NCI-H82 treated with DMSO at 0.1 percent for 48 hours (cell line): Measurements from ENCODE around the gene POLR1E.
"Not testable (repeated sequence)": the region's sequence is repeated elsewhere in the genome, so short reads cannot be mapped to it uniquely, and the experiment has no call there.

Experiments
- DNase-seq: peaks from one replicate; lab custom pipeline; 2025; ENCODE audit not compliant: unreplicated experiment; lab: John Stamatoyannopoulos, UW

POLR1E gene

GRCh38 chr9:37499297-37499696, 13.5 kb downstream of the POLR1E start:
- DNase-seq, result no peak

GRCh38 chr9:37501957-37502596, 16.3 kb downstream of the POLR1E start:
- no peak for DNase-seq

DNA sequence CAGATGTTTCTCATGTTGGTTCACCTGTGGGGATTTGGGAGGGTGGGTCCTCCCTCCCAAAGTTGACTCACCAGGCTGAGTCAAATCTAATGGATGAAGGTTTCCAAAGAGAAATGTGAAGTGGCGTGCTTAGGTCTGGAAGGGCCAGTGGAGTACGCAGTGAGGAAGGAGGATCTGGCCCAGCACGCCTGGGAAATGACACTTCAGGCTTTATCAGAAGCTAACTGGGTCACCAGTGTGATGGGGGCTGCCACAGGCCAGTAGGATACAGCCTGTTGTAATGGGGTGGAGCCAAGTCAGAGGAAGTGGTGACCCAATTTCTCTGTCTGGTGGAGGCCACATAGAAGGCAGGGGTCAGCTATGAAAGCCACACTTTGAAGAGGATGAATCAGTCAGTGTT, 18.0 kb downstream of the POLR1E start:
- DNase-seq, result no peak

DNA sequence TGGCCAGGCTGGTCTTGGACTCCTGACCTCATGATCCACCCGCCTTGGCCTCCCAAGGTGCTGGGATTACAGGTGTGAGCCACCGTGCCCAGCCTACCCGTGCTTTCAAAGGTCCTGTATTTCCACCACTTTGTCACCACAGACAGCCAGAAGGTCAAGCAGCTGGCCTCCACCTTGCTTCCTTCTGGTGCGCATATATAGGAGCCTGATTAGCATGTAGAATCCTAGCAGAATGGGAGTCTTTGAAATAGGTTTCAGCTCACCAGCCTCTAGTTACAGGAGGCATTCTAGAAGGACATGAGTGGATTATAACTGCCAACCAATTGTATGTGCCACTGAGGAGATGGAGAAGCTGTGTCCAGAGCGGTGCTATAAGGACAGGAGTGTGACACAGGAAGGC, 18.9 kb downstream of the POLR1E start:
- DNase-seq, result no peak

- no peak for DNase-seq
Measured at GRCh38 chr9:37507566-37508134, 21.9 kb downstream of the POLR1E start.

DNA sequence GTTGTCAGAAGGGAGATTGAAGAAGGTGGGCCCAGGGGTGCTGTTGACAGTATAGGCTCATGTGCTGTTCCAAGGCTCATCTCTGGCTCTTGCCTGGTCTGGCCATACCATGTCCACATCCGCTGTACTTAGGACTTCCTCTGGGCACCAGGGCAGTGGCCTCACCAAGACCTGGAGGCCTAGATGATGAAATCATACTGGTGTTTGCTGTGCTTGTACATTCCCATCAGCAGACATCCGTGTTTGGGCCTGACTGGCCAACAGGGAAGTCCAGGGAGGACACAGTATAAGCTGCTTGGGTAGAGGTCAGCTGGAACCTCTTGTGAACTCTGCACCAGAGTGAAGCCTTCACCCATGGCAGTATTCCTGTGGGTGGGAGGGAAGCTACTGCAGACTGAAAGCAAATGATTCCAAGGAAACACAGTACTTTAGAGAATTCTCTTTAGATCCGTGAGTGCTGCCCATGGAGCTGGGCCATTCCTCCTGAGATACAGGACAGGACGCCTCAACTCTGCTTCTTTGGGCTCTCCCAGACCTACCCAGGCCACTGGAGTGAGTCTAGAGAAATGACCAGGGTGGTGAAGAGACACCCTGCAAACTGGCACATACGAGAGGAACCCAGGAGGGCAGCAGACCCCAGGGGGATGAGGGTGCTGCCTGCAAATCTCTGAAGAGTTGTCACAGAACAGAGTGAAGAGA, 22.5 kb downstream of the POLR1E start:
- DNase-seq, result no peak

DNA sequence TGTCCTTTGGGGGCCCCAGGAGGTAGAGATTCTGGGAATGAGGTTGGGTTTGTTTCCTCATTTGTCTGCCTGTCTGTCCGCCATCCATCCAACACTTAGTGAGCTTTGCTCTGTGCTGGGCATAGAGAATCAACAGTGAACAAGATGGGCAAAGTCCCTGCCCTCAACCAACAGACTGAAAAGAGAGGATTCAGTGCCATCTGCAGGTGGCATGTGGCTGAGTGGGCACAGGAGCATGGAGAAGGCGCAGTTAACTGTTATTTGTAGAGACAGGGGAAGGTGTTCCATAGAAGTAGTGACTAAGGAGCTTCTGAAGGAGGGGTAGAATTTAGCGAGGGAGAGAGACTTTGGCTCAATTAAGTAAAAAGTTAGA, 23.1 kb downstream of the POLR1E start:
- no peak for DNase-seq

- no peak for DNase-seq
Measured at GRCh38 chr9:37509536-37509935, 23.8 kb downstream of the POLR1E start.

- not testable (repeated sequence) for DNase-seq
Measured at GRCh38 chr9:37510053-37510452, 24.3 kb downstream of the POLR1E start.

- DNase-seq, result no peak
Measured at GRCh38 chr9:37511016-37512010, 25.6 kb downstream of the POLR1E start.

DNA sequence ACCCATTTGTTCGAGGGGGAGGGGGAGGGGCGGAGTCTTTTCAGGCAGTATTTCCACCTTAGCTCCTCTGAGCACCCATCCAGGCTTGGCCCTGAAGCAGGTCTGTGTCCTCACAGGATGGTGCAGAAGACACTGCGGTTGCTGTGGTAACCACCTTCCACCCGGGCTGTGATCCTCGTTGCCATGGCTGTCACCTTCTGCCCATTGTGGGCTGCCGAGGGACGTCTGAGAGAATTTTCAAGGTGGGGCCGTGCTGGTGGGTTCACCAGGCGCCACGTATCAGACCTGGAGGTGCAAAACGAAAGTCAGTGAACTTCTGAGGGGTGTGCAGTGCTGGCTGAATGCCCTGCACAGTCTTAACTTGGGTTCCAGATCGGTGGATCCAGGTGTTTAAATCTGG, 26.7 kb downstream of the POLR1E start:
- no peak for DNase-seq

GRCh38 chr9:37514415-37514814, 28.7 kb downstream of the POLR1E start:
- not testable (repeated sequence) for DNase-seq

DNA sequence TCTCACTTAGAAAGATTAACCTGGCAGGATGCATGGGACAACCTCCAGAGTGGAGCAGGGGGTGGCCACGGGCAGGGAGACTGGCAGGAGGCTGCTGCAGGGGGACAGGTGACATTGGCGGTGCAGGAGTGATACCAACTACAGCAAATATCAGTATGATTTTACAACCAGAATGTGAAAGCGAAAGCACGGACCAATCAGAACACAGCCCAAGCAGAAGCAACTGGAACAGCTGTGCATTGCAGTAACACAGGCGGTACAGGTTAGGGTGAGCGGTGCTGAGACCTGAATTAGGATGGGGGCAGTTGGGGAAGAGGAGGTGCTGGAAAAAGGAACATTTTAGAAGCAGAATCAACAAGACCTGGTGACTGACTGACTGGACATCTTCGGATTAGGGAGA, 29.3 kb downstream of the POLR1E start:
- no peak for DNase-seq

DNA sequence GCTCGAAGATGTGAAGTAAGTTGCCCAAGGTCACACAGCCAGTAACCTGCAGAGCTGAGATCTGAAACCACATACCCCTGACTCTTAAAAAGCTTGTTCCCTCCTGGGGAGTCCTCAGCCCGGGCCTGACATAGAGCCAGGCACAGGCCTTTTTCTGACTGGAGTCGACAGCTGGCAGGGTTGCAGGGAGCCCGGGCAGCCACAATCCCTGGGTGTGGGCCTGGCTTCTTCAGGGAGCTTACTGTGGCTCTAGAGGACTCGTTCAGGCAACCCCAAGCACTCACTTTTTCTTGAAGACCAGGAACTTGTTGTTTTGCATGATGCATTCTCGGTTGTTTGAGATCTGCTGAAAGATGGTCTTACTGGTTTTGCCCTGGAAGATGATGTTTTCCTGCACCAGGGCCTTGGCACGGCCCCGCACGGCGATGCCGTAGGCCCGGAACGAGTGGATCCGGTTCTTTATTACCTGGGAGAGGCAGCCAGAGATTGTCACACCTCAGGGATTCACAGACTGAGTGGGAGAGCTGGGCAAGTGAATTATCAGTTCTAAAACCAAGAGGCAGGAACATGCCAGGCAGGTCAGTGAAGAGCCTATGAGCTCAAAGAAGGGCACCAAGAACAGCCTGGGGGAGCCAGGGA, 30.0 kb downstream of the POLR1E start:
- DNase-seq, result no peak

GRCh38 chr9:37517923-37518322, 32.2 kb downstream of the POLR1E start:
- DNase-seq, result no peak

DNA sequence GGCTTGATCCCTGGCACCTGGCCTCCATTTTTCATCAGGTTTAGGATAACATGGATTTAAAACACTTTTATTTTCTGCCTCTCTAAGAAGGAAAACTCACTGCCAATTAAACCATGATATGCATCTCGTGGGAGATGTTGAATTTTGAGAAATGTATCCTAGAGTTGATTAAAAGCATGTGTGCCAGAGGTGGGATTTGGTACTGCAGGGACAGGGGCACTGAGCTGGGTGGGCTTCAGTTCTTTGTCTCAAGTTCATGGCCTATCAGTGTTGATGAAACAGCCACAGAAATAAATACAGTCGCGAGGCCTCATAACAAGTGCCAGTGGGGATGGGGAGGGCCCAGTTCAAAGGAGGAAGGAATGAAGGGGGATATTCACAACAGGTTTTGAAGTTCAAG, 34.9 kb downstream of the POLR1E start:
- no peak for DNase-seq

DNA sequence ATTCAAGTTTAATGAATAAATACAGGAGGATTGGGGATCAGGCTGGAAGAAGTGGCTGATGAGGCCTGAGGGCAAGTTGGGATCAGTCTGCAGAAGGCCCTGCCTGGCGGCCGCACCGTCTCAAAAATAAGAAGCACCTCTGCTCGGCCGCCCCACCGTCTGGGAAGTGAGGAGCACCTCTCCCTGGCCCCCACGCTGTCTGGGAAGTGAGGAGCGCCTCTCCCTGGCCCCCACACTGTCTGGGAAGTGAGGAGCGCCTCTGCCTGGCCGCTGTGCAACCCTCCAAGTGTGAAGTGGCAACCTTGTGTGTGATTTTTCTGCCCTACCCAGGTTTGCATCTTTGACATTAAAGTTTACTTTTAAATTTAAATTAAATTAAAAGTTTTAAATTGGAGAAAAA, 35.4 kb downstream of the POLR1E start:
- no peak for DNase-seq

GRCh38 chr9:37522971-37523370, 37.2 kb downstream of the POLR1E start:
- DNase-seq, result no peak

DNA sequence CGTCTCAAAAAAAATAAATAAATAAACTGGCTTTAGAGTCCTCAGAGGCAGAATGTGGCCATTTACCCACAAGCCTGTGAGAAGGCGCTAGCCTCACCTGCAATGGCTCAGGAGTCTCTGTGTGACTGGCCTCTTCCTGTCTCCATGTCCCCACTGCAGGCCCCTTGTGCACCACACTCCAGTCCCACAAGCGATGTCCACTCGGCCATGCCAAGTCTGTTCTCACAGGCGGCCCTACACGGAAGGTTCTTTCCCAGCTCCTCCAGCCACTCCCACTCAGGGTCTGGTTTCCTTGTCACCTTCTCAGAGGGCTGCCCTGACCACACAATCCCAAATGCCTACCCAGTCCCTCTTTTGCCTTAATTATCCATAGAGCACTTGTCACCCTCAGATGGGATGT, 38.2 kb downstream of the POLR1E start:
- DNase-seq, result no peak

- DNase-seq, result no peak
Measured at GRCh38 chr9:37528652-37529471, 43.1 kb downstream of the POLR1E start.
